Fibroblast of villous mesenchyme (primary cell): ENCODE measurements around the gene RAPGEF3. TPM values are rescaled to one million over a fixed set of nuclear protein-coding genes. Genes with fewer than 3 reads are reported as not detected.

ENCODE experiments used
- DNase-seq: peaks from one replicate; pipeline ENCODE4 v3.0.0-alpha.2; 2010; ENCODE audit warnings: low read depth
- H3K4me3 ChIP-seq: 2 replicates; pipeline ENCODE4 v1.5.1; 2011; ENCODE audit warnings: low read depth, mild to moderate bottlenecking, low read length
- CTCF ChIP-seq: IDR thresholded peaks from 2 replicates; pipeline ENCODE4 v1.5.1; 2012; ENCODE audit warnings: low read depth, mild to moderate bottlenecking, low read length; ENCODE audit not compliant: insufficient read depth
- total RNA-seq: library from RNA; depleted of rRNA; stranded (reverse); fragments of >200 nt; gene quantifications from 2 replicates; pipeline ENCODE4 v1.2.3, GENCODE V29; 2012

The RAPGEF3 gene
- total RNA-seq, 1 donor, result 9.1 TPM

DNA sequence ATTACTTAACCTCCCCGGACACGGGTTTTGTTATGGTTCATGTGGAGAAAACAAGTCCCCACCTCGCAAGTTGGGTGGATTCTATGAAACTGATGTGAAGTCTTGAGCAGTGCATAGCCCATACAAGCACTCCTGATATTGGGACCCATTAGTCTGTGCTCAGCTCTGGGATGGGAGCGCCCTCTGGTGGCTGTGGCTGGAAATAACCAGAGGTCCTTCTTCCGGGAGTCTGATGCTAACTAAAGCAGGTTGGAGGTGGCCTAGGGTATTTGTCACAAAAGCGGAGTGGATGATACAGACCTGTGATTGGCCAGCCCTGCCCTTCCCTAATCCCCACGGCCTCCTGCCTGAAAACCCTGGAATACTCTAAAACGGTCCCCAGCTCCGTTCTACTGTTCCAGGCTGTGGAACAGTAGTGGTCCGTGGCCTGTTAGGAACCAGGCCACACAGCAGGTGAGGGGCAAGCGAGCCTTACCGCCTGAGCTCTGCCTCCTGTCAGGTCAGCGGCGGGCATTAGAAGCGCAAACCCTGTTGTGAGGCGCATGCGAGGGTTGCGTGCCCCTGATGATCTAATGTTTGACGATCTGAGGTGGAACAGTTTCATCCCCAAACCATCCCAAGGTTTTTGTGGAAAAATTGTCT, 20.7 kb upstream of the RAPGEF3 start:
- H3K4me3 ChIP-seq, result no peak overlapping the region
- TF ChIP-seq CTCF, result peak; percentile 94
- DNase-seq, result peak; percentile 83

DNA sequence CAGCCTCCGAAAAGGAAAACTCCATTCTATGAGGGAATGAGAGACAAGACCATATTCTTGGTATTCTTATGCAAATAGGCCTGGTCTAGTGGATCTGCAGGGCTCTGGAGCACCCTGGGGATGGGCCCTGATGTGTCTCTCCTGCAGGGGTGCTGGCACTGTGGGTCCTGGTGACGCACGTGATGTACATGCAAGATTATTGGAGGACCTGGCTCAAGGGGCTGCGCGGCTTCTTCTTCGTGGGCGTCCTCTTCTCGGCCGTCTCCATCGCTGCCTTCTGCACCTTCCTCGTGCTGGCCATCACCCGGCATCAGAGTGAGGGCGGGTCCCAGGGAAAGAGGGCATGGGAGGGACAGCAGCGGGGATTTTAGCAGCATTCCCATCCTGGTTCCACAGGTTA, 20.2 kb upstream of the RAPGEF3 start:
- DNase-seq, result no peak
- TF ChIP-seq CTCF, result no peak
- no peak overlapping the region for H3K4me3 ChIP-seq

DNA sequence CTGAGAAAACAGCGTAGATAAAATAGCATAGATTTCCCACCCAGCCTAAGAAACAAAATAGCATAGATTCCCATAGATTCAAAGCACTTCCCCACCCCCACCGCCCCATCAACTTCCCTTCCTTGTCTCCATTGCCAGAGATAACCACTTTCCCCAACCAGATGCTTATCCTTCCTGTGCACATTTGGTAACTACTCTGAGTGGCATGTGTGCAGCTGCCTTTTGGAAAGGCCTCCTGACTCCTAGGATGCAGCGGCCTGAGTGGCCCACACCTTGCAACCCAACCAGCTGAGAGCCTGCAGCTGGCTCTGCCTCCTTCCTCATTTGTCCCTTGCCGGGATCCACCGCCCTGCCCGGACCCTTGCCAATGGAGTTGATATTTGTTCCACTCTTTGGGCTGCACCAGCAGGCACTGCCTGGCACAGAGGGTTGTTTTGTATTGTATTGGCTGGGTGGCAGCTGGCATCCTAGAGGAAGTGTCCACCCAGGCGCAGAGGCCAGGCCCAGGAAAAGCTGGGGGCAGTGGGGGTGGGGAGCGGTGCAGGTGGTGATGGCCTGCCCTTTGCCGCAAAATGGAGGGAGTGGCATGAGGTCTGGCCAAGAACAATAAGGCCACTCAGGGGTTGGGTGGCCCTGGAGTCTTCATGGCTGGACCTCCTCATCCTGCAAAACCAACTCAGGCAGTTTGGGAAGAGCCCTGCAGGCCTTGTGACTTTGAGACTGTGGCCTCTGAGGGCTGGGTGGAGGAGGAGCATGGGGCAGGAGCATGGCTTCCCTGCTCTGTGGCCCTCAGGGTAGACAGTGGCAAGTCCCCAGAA, 19.3 kb upstream of the RAPGEF3 start:
- DNase-seq, result no peak
- no peak for TF ChIP-seq CTCF
- no peak overlapping the region for H3K4me3 ChIP-seq

GRCh38 chr12:47777151-47777550, 18.5 kb upstream of the RAPGEF3 start:
- no peak for DNase-seq
- no peak overlapping the region for H3K4me3 ChIP-seq
- no peak for TF ChIP-seq CTCF

DNA sequence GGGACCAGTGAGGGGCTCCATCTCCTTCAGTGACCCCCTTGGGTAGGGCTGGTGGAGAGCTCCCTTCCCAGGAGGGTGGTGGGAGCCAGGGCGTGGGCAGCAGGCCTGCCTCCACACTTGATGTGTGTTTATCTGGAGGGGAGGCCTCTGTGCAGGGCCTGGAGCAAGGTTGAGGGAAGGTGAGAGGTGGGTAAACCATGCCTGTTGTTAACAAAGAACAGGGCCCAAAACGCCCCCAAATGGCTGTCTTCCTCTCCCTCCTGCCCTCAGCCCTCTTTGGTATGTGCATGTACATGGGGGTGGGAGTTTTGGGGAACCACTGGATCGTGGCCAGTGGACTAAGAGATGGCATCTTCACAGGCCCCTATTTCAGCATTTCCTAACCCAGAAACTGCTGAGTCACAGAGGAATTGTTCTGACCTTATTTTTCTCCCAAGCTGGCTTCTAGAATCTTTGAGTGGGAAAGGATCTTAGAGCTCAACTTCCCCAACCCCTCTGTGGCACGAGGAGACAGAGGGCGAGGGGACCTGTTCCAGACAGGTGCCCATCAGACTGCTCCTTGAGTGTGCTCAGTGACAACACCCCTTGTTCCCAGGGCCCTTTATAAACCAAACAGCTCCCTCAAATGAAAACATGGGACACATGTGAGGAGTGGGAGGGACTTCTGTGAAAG, 17.9 kb upstream of the RAPGEF3 start:
- H3K4me3 ChIP-seq, result no peak overlapping the region
- DNase-seq, result peak; percentile 65
- no peak for TF ChIP-seq CTCF

- DNase-seq, result peak; percentile 55
- H3K4me3 ChIP-seq, result no peak overlapping the region
- TF ChIP-seq CTCF, result no peak
Measured at GRCh38 chr12:47775100-47775911, 16.6 kb upstream of the RAPGEF3 start.
